ENCODE measurements around the gene FAM193B.

GRCh38 chr5:177603631-177604030, 49.3 kb upstream of the FAM193B start:
- no peak for TF ChIP-seq TAF1 (IDR thresholded peaks at IDR 0.05; ENCODE audit: borderline replicate concordance, insufficient read depth, low read length)
- TF ChIP-seq POLR2AphosphoS5 (IDR thresholded peaks at IDR 0.05; ENCODE audit: low read depth, low read length) = no peak
- no peak for TF ChIP-seq REST (IDR thresholded peaks at IDR 0.05; ENCODE audit: insufficient read depth in 1 of 2, low read depth in 2 of 2, low read length in 2 of 2)
- TF ChIP-seq SIN3A (IDR thresholded peaks at IDR 0.05; ENCODE audit: borderline replicate concordance, insufficient read depth, low read length) = no peak
- TF ChIP-seq FOXP2 (optimal IDR thresholded peaks at IDR 0.05; ENCODE audit: borderline replicate concordance, extremely low read depth, extremely low read length, insufficient read depth) = no peak
